HepG2 (cell line): ENCODE data around the gene FGD2. TPM values are rescaled to one million over a fixed set of nuclear protein-coding genes. Genes with fewer than 3 reads are reported as not detected.
A peak's percentile ranks its signal among the peaks of the same experiment; 100 is the strongest.

Source experiments
- AFF4 ChIP-seq: sonication (generic); formaldehyde crosslinking; IDR thresholded peaks from 2 replicates; pipeline ENCODE4 v1.4.0; 2020; ENCODE audit warnings: missing genetic modification reagents
- ERF ChIP-seq: IDR thresholded peaks from 2 replicates; pipeline ENCODE4 v1.6.1; 2018; ENCODE audit warnings: missing biosample characterization, missing genetic modification reagents
- MAZ ChIP-seq, 2 experiments: sonication (generic) in 1 of 2; formaldehyde crosslinking in 1 of 2; IDR thresholded peaks; 2 replicates each; pipeline versions ENCODE4 v1.5.0 to v1.6.1; 2012 to 2020; ENCODE audit warnings: low read depth in 2 of 2, mild to moderate bottlenecking in 2 of 2, borderline replicate concordance in 1 of 2, improper control_type of control experiment in 1 of 2, low read length in 1 of 2, missing genetic modification reagents in 1 of 2, moderate library complexity in 1 of 2
- PAWR ChIP-seq: sonication (generic); formaldehyde crosslinking; IDR thresholded peaks from 2 replicates; pipeline ENCODE4 v1.4.0; 2020; ENCODE audit warnings: missing genetic modification reagents, mild to moderate bottlenecking, borderline replicate concordance
- PCBP2 ChIP-seq: fragments of 200-400 bp; formaldehyde crosslinking; optimal IDR thresholded peaks from 2 replicates; pipeline ENCODE3; 2018; ENCODE audit warnings: low read length, low read depth; ENCODE audit not compliant: poor library complexity, severe bottlenecking
- SIN3B ChIP-seq: fragments of 150-350 bp; IDR thresholded peaks from 2 replicates; pipeline ENCODE4 v1.6.1; 2014; ENCODE audit warnings: low read length
- THAP7 ChIP-seq: sonication (generic); formaldehyde crosslinking; IDR thresholded peaks from 2 replicates; pipeline ENCODE4 v1.8.1; 2023; ENCODE audit warnings: mild to moderate bottlenecking, missing genetic modification reagents
- YEATS2 ChIP-seq: sonication (generic); formaldehyde crosslinking; IDR thresholded peaks from 2 replicates; pipeline ENCODE4 v1.4.0; 2020; ENCODE audit warnings: missing genetic modification reagents, borderline replicate concordance
- ZBTB43 ChIP-seq: sonication (generic); formaldehyde crosslinking; conservative IDR thresholded peaks from 2 replicates; pipeline ENCODE4 v1.4.0; 2020; ENCODE audit warnings: missing genetic modification reagents
- ZNF30 ChIP-seq: sonication (generic); formaldehyde crosslinking; IDR thresholded peaks from 2 replicates; pipeline ENCODE4 v1.5.0; 2020; ENCODE audit warnings: mild to moderate bottlenecking, missing genetic modification reagents
- polyA plus RNA-seq, 8 experiments: library from polyadenylated mRNA; depleted of rRNA in 3 of 8; stranded (reverse) in 7 of 8; unstranded in 1 of 8; fragments of >200 nt; fragmentation: Illumina TruSeq in 4 of 8; extraction: Trizol in 4 of 8; gene quantifications; 2 replicates each; pipeline versions ENCODE4 v1.2.1 to v1.2.3, GENCODE V29; 2011 to 2016; ENCODE audit warnings: low read depth in 4 of 8, missing spikeins in 1 of 8, mixed read lengths in 1 of 8; ENCODE audit not compliant: insufficient read depth in 1 of 8
- total RNA-seq, 5 experiments: library from RNA; depleted of rRNA; stranded (reverse); fragments of >200 nt; fragmentation: Illumina TruSeq; extraction: Trizol; gene quantifications; 2 replicates each; pipeline ENCODE4 v1.2.3, GENCODE V29; 2016; ENCODE audit warnings: low read depth in 1 of 5
- TF ChIP-seq, protein P1 (sequence below): sonication (generic); formaldehyde crosslinking; IDR thresholded peaks from 2 replicates; pipeline ENCODE4 v1.4.0; 2020; ENCODE audit warnings: mild to moderate bottlenecking, low read depth, missing genetic modification reagents
- TF ChIP-seq, protein P2 (sequence below): sonication (generic); formaldehyde crosslinking; IDR thresholded peaks from 2 replicates; pipeline ENCODE4 v1.4.0; 2020; ENCODE audit warnings: missing genetic modification reagents
- TF ChIP-seq, protein P3 (sequence below): sonication (generic); formaldehyde crosslinking; IDR thresholded peaks from 2 replicates; pipeline ENCODE4 v1.5.1; 2020; ENCODE audit warnings: missing genetic modification reagents, mild to moderate bottlenecking, borderline replicate concordance

Gene FGD2
- total and polyA plus RNA-seq, 2 of the 13 experiments (the other 11 are each of a cell fraction or from before 2014, with no cell fraction given): not detected

DNA sequence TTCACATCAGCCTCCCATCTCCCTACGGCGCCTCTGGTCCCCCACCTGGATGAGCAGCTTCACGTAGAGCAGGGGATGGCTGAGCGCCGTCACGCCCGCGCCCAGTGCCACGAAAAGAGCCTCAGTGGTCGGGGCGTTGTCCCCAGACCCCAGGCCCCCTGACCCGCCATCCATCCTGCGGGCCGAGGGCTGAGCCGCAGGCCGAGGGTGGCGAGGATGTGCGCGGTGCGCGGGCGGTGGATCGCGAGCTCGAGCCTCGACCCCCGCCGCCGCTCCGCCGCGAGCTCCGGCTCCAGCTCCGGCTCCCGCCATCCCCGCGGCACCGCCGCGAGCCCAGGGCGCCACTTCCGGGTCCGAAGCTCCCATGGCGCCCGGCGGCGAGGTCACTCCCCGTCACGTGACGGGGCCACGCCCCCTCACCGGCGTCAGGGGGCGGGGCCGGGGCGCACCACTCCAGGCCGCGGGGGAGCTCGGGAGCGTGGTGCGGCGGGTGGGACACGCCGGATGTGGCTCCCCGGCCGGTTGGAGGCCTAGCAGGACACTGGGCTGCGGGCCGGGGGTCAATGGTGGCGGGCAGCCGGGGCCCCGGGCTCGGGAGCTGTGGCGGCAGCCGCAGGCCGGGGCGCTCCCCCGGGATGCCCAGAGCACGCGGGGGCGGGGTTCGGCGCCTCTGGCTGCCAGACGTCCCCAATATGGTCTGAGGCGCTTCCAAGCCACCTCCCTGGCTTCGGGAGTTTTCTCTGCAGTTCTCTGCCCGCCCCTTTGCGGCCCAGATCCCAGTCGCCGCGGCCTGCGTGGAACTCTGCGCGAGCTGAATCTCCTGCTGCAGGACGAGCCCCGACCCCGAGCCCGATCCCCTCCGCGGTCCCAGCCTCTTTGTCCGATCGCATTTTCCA, 19.4 kb upstream of the FGD2 start, which contains the start of gene MTCH1 (continued):
- peak; percentile 73; the same call in 1 of the 2 replicates for TF ChIP-seq AFF4 (CRISPR knock-in tag)
- TF ChIP-seq THAP7 (CRISPR knock-in tag): peak; percentile 19; the same call in 1 of the 2 replicates
- TF ChIP-seq YEATS2 (CRISPR knock-in tag): peak; percentile 80
- TF ChIP-seq, protein P1, sequence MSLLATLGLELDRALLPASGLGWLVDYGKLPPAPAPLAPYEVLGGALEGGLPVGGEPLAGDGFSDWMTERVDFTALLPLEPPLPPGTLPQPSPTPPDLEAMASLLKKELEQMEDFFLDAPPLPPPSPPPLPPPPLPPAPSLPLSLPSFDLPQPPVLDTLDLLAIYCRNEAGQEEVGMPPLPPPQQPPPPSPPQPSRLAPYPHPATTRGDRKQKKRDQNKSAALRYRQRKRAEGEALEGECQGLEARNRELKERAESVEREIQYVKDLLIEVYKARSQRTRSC (CRISPR knock-in tag): peak; percentile 43; the same call in 1 of the 2 replicates
- TF ChIP-seq, protein P2, sequence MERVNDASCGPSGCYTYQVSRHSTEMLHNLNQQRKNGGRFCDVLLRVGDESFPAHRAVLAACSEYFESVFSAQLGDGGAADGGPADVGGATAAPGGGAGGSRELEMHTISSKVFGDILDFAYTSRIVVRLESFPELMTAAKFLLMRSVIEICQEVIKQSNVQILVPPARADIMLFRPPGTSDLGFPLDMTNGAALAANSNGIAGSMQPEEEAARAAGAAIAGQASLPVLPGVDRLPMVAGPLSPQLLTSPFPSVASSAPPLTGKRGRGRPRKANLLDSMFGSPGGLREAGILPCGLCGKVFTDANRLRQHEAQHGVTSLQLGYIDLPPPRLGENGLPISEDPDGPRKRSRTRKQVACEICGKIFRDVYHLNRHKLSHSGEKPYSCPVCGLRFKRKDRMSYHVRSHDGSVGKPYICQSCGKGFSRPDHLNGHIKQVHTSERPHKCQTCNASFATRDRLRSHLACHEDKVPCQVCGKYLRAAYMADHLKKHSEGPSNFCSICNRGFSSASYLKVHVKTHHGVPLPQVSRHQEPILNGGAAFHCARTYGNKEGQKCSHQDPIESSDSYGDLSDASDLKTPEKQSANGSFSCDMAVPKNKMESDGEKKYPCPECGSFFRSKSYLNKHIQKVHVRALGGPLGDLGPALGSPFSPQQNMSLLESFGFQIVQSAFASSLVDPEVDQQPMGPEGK (CRISPR knock-in tag): peak; percentile 51
- TF ChIP-seq PAWR (CRISPR knock-in tag): no peak
- TF ChIP-seq PCBP2: no peak
- 0 out of 2 replicates have a peak, but pooled peaks have one; percentile 16 for TF ChIP-seq ZBTB43 (CRISPR knock-in tag)
- TF ChIP-seq ZNF30 (CRISPR knock-in tag): no peak
- TF ChIP-seq, protein P3, sequence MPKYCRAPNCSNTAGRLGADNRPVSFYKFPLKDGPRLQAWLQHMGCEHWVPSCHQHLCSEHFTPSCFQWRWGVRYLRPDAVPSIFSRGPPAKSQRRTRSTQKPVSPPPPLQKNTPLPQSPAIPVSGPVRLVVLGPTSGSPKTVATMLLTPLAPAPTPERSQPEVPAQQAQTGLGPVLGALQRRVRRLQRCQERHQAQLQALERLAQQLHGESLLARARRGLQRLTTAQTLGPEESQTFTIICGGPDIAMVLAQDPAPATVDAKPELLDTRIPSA (CRISPR knock-in tag): peak; percentile 48; the same call in 1 of the 2 replicates
- TF ChIP-seq ERF (CRISPR knock-in tag): peak; percentile 96
- TF ChIP-seq MAZ (IDR thresholded peaks at IDR 0.05; ENCODE audit: borderline replicate concordance, low read depth, low read length): peak; percentile 29; the same call in 1 of the 2 replicates
- peak; percentile 91 for TF ChIP-seq MAZ (CRISPR knock-in tag; IDR thresholded peaks at IDR 0.05; ENCODE audit: low read depth)
- peak; percentile 51; the same call in 1 of the 2 replicates for TF ChIP-seq SIN3B
